T-helper 1 cell (primary cell): ENCODE results near the gene MAN1C1.
"Not testable (repeated sequence)": the region's sequence is repeated elsewhere in the genome, so short reads cannot be mapped to it uniquely, and the experiment has no call there.

Experiments
- DNase-seq, 5 donors: peaks; one replicate each; pipeline ENCODE4 v3.0.0-alpha.2; 2012 to 2020

Gene MAN1C1

DNA sequence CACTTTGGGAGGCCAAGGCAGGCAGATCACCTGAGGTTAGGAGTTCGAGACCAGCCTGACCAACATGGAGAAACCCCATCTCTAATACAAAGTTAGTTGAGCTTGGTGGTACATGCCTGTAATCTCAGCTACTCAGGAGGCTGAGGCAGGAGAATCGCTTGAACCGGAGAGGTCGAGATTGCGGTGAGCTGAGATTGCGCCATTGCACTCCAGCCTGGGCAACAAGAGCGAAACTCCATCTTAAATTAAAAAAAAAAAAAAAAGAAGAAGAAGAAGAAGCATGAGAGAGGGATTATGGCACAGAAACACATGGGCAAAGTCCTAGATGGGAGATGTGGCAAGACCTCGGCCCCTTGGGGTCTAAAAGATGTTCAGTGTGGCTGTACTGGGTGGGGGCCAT lies 82.5 kb downstream of the MAN1C1 start:
- not testable (repeated sequence) for DNase-seq

DNA sequence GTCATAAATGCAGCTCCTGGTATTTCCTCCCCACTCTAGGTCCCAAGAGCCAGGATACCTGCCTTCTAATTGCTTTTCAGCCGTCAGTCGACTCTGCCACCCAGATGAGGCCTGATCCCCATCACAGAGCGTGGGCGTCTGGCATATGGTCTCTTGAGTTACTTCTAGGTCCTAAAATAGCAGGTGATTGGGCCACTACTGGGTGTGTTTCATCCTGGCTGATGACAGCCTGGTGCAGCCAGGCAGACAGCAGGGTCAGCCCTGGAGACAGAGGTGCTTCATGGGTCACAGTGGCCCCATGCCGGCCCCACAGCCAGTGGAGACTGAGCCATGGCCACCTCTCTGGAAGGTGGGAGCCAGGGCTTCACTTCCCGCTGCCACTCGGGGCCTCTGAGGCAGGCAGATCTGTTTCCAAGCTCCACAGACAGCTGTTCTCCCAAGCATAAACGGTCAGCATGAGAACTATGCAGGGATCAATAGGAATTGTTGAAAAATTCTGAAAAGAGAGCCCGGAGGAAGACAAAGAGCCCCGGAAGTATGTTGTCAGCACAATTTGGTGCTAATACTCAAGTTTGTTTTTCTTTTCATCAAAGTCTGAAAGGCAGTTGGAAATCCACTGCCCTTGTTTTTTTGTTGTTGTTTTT lies 83.0 kb downstream of the MAN1C1 start:
- no peak for DNase-seq

- no peak for DNase-seq
These were observed 83.5 kb downstream of the MAN1C1 start for GRCh38 chr1:25700144-25700523.

DNA sequence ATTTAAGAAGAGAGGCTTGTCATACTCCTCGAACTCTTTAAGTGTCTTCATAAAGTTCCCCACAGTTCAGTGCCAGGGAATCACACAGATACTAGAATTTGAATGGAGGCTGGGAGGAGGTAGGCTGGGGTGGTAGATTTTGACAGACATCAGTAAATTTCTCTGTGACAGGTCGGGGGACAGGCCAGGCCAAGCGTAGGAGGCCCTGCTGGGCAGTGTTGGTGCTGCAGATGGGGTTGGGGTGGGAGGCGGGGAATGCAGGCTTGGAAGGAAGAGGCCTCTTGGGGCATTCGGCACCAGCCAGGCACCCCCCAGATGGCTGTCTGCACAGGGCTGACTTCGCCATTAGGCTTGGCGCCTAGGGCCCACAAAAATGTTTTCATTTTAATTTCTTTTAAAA lies 84.0 kb downstream of the MAN1C1 start:
- no peak for DNase-seq

GRCh38 chr1:25701030-25701785 lies 84.6 kb downstream of the MAN1C1 start:
- DNase-seq: no peak

DNA sequence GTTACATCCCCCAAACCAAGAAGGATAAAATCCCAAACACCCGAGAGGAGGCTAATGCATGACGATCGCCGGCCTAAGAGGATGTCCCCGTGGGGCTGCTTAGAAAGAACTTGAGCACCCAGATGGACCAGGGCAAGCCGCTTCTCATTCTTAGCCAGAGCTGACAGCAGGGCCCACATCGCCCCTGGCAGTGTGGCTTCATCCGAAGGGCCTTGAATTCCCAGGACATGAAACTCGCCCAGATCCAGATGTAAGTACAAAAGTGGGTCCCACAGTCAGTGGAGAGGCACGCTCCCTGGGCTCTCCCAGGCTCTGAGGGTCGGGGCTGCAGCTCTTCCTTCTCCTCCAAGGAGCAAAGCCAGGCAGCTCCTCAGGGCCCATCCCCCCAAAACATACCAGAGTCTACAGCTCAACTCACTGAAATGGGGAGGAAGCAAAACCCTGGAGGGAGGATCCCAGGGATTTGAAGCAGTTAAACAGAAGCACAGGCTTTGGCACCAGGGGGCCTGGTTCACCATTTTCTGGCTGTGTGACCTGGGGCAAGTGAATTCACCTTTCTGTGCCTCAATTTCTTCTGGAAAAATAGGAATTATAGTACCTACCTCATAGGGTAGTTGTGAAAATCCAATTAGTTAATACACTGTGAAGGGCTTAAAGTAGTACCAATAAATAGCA lies 85.6 kb downstream of the MAN1C1 start:
- DNase-seq: no peak

- DNase-seq: no peak
These were observed 86.5 kb downstream of the MAN1C1 start for GRCh38 chr1:25703041-25703440.

- no peak for DNase-seq
These were observed 87.2 kb downstream of the MAN1C1 start for GRCh38 chr1:25703671-25704266.

- peak in 2 of 5 donors; percentile 3 to 40 for DNase-seq
These were observed 87.7 kb downstream of the MAN1C1 start for GRCh38 chr1:25704267-25704691.

DNA sequence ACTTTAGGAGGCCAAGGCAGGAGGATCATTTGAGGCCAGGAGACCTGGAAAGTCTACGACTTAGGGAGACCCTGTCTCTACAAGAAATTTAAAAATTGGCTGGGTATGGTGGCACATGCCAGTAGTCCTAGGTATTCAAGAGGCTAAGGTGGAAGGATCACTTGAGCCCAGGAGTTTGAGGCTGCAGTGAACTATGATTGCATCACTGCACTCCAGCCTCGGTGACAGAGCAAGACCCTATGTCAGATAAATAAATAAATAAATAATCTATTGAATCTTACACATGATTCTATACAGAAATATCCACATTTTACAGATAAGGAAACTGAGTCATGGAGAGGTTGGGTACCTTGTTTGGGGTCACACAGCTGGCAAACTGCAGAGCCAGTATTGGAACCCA lies 89.1 kb downstream of the MAN1C1 start:
- no peak for DNase-seq

- DNase-seq: no peak
These were observed 89.8 kb downstream of the MAN1C1 start for GRCh38 chr1:25706146-25707089.

DNA sequence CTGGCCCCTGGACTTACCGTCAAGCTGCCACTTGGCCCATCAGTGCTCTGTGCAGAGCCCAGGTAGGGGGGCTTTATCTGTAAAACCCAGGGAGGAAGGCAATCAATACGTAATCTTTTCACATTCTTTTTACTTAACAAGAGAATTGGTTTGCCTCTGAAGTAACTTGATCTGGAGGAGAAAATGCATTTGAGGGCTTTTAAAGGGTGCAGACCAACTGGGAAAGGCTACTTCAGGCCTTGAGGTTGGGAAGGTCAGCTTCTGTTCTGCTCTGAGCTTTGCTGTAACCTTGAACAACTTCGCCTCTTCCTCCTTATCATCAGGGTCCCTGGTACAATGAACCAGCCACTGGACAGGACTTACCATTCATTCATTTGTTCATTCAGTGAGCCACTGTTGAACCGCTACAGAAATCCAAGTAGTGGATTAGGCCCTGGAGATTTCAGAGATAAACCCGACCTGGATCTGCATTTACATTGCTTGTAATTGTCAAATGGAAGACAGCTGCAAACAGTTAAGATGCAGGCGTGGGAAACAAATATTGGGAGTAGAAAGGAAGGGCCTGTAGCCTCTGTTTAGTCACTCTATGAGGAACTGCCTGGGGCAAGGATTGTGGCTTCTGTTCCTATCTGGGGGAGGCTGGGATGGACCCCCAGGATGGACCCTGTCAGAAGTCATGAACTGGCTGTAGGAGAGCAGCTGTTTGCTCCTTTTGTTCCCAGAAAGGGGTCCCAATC lies 90.9 kb downstream of the MAN1C1 start:
- no peak for DNase-seq

- DNase-seq: no peak
These were observed 94.2 kb downstream of the MAN1C1 start for GRCh38 chr1:25710583-25711347.

DNA sequence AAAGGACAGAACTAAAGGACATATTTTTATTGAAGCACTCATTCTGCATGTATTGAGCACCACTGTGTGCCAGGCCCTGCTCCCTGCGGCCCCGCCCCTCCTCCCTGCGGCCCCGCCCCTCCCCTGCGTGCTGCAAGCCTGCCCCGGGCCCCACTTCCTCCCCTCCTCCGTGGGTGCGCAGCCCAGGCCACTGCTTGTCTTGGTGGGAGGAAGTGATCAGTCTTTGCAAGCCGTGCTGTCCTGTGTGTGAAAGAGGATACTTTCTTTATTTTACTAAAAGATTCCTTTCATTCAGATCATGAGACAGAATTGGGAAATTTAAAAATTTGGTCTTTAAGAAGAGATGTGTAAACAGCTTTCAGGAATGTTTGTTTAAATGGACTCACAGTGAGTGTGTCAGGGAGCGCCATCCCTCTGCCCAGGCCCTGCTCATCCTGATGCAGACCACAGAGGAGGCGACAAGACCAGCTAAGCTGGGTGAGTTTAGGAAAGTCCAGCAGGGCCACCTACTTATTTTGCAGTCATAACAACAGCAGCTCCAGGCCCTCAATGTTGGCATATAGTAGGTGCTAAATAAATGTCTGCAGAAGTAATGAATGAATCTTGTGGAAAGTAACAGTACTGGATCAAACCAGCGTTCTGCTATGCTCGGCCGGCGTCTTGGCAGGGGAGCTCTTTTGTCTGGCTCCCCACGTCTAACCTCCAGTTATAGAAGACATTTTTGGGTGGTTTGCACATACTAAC lies 95.1 kb downstream of the MAN1C1 start:
- peak in 4 of 5 donors; percentile 24 to 51 (median 28) for DNase-seq

DNA sequence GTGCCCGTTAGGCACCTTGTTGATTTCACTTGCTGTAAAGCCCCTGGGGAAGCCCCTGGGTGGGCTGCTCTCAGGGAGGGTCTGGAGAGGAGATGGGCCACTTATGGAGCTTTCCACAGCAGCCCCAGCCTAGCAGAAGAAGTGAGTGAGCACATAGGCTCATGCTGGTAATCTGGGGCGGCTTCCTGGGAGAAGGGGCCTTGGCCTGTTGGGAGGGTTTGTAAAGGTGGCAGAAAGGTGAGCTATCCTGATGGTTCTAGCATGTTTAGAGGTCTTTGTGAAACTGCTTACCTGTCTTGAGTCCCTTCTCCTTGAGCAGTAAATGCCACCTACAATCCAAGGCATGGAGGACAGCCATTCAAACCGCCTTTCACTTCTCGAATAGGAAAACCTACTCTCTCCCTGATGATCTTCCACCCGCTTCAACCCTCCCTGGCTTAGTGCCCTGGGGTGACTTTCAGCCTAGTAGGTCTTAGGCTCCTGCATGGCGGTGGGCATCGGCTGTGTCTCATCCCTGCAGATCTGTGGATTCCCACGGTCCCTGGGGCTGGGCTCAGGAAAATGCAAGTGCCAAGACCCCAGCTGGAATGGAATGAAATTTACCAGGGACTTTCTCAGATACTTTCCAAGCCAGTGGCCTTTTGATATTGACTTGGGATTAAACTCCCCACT lies 95.8 kb downstream of the MAN1C1 start:
- DNase-seq: no peak

DNA sequence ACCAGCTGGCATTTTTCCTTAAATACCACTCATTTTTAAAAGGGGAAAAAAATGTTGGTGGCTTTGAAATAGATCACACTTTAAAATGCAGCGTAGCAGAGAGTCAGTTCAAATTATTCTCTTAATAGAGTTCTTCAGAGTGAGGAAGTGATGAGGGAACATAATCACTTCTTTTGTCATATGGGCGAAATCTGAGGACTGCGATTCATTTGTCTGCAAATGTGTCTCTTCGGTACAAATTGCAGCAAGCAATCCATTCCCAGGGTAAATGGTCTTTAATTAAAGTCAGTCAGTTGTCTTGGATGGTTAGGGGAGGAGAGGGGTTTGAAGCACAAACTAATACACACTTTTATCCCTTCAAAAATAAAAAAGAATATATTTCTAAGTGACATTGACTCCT lies 97.4 kb downstream of the MAN1C1 start:
- no peak for DNase-seq

DNA sequence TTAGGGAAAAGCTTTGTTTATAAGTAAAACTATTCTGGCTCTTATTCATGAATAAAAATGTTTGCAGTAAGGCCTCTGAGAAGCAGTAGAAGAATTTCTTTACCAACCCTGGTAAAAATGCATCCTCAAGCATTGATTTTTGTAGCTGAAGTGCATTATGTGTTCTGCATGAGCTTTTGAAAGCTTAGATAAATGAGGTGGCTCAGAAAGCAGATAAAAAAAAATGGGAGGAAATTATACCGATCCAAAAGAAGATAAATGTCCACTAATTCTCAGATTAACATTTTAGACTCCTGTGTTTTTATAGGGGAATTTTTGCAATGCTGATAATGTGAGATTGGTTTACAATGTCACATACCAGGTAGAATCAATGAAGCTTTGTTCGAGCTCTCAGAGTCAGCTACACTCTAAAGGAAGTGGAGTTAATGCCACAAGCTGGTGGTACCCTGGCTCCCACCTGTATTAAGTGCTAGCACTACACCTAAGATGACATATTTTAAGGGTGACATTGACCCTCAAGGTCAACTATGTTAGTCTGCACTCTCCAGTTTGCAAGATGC lies 97.9 kb downstream of the MAN1C1 start:
- no peak for DNase-seq

- DNase-seq: no peak
These were observed 99.3 kb downstream of the MAN1C1 start for GRCh38 chr1:25715888-25716287.

- no peak for DNase-seq
These were observed 99.7 kb downstream of the MAN1C1 start for GRCh38 chr1:25716320-25716719.
